GM04504 (cell line): ENCODE results near the gene KPNA3.

ENCODE experiments used
- DNase-seq: peaks from one replicate; pipeline ENCODE4 v3.0.0-alpha.2; 2012; ENCODE audit warnings: low read depth

The KPNA3 gene

DNA sequence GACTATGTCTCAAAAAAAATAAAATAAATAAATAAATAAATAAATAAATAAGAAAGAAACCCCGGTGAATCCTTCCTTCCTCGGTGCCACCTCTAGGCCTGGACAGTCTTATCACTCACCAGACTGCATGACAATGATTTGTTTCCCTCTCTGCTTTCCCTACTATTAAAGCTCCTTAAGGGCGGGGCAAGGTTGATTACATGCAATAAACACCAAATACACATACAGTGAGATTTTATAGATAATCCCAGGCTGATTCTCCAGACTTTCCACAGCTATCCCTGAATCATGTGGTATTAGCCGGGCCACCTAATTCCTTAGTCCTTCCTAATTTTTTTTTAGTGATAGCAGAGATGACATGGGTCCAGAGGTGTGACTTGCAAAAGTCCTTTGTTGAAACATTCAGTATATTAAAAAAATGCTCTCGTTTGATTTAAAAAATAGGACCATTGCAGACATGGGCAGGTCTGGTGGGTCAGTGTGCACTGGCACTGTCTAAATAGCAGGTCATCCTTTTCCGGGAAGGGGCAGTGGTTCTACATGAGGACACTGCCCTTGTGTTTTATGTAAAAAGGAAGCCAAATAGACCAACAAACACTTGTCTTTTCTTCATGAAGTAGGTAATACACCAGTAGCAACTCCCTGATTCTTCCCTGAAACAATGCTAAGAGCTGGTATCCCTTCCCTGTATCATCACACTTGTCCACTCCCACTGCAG is 115.7 kb downstream of the KPNA3 start:
- DNase-seq: no peak

DNA sequence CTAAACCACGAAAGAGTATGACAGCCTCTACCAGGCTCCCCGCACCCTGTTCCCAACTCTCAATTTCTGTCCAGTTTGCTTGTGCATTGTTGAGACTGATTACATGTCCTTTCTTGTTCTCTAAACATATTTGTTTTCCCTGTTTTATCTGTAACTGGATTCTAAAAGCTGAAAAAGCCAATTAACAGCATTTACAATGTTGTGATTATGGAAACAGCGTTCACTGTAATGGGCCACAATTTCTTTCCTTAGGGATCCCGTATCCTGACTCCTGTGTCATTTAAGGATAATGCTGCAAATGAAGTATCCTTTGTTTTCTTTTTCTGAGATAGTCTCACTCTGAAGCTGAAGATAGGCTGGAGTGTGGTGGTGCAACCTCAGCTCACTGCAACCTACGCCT is 121.7 kb downstream of the KPNA3 start:
- no peak for DNase-seq

DNA sequence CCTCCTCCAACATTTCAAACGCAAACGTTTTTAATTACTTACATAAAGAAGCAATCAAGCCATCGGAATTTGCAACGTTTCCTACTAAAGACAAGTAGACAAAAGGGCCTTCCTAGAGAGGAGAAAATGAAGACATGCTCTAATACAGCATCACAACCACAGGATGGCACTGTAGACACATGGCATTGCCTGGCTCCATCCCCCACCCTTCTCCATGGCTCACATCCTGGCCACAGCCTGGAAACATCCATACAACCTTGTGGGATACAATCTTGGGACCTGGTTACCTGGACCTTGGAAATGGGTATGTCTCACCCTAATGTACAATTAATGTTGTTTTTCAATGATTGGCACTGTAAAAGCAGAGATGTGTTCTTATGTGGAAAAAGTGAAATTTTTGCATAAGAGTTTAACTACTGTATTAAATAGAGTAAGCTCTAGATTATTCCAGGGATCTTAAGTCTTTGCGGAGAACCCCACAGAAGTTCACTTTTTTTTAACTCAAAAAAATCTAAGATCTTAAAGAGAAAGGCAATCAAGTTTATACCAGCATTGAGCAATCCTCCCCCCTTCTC is 122.7 kb downstream of the KPNA3 start:
- peak; percentile 43 for DNase-seq

DNA sequence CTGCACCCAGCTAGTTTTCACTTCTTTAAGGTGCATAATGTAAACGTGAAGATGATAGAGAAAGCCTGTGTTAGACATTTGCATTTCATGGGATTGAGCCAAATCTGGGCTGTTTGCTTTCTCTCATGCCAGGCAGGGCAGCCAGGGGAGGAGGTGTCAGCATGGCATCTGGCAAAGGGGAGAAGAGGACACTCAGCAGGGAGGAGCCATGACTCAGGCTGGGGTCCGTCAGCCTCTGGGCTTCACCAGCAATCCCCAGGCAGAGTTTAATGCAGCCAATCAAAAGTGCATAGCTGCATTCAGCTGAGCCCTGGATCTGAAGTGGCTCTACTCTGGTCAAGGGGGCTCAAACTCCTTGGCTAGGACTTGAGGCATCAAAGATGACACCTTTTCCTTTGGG is 124.7 kb downstream of the KPNA3 start:
- no peak for DNase-seq

DNA sequence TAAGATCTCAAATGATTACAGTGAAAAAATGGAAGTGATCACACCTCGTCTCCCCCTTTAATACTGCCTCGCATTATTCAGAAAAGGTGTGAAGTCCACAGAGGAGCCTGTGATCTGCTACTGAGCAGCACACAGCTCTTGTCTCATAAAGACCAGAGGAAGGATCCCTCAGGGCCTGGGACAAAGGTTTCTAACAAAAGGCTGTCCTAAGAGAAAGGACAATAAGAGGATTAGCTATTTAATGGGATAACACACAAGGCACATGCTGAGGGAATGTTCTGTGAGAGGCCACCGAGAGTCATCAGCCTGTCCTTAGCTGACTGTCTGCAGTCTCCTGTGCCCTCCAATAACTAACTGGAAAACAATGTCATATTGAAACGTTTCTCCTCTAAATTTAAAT is 127.9 kb downstream of the KPNA3 start:
- no peak for DNase-seq

DNA sequence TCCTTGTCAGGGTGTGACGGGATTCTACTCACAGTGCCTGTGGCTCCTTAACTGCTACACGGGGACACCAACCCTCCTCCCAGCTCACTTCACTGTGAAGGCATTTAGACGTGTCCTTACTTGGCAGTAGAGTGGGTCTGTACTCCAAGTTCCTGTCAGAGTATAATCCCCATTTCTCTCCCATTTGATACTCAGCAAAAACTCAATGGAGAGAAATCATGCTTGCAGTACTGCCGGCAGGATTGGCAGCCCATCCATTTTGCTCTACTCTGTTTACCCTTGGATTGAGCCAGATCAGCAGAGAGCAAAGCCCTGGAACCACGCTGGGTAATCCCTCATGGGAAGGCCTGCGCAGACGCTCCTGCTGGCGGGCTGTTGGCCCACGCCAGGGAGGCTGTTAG is 135.2 kb downstream of the KPNA3 start:
- DNase-seq: no peak

DNA sequence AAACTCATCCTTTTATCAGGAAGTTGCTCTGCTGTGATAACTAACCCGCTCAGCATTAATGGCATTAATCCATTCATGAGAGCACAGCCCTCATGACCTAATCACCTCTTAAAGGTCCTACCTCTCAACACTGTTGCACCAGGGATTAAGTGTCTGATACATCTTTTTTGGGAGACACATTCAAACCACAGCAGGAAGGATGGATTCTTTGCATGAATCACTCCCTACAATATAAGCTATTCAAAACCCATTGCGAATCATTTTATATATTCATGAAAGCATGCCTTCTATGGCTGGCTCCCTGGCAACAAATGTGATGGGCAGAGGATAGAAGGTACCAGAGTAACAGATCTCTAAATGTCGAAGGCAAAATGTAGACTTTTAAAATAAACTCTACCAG is 136.6 kb downstream of the KPNA3 start:
- DNase-seq: no peak

DNA sequence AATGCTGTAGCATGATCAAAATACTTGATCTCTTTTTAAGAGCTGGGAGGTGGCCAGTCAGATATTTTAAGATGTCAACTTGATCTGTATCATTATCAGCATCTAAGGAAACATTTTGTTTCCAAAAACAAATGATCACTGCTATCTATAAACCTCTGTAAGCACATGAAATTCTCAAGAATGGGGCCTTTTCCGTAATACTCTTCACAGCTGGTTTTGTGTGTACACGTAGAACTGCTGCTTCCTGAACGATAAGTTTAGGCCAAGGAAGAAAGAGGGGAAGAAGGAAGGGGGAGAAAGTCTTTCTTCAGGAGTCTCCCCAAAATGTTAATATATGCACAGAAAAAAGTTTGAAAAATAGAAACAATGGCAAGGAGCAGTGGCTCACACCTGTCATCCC is 138.5 kb downstream of the KPNA3 start:
- no peak for DNase-seq

DNA sequence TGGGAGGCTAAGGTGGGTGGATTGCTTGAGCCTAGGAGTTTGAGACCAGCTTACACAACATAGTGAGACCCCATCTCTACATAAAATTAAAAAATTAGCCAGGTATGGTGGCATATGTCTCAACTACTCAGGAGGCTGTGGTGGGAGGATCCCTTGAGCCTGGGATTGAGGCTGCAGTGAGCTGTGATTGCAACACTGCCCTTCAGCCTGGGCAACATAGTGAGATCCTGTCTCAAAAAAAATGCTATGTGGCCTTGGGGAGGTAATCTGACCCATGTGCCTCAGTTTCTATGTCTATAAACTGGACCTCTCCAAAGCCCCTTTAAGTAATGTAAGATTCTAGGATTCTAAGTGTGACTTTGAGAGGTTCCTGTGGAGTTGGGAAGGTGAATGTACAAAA is 139.0 kb downstream of the KPNA3 start:
- DNase-seq: no peak

DNA sequence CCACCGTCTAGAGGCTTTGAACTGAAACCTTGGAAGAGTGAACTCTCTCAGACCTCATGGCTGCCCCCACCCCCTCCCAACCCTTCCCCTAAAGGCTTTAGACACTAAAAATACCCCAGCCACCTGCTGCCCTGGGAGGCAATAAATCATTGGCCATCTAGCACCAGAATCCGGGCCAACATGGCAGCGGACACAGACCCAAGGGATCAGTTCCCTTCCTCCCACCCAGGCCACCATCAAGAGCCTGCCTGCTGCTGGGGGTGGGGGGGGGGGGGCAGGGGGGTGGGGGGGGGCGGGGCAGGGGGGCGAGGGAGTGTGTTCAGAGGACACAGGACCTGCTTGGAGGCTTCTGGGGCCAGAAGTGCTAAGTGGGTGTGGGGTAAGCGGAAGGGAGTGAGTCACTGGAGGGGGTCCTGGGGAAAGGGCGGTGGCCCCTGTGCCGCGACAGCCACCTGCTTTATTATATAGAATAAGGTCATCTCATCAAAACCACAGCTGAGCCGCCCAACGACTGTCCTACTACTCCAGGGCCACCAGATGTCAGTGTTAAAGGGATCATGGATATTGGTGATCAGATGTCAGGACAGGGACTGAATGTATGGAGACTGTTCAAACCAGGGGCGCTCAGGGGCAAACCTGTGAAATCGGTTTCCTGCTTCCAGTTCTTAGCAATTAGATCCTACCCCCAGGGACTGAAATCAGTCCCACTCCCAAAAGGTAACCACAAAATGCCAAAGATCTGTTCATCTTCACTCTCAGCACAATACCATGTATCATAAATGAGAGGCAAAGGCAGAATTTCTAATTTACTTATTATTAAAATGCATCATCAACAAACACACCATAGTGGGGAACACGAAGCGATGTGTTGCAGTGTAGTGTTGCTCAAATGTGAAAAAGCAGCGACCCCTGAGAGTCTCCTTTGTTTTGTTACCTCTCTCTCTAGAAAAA is 139.9 kb downstream of the KPNA3 start:
- DNase-seq: no peak

DNA sequence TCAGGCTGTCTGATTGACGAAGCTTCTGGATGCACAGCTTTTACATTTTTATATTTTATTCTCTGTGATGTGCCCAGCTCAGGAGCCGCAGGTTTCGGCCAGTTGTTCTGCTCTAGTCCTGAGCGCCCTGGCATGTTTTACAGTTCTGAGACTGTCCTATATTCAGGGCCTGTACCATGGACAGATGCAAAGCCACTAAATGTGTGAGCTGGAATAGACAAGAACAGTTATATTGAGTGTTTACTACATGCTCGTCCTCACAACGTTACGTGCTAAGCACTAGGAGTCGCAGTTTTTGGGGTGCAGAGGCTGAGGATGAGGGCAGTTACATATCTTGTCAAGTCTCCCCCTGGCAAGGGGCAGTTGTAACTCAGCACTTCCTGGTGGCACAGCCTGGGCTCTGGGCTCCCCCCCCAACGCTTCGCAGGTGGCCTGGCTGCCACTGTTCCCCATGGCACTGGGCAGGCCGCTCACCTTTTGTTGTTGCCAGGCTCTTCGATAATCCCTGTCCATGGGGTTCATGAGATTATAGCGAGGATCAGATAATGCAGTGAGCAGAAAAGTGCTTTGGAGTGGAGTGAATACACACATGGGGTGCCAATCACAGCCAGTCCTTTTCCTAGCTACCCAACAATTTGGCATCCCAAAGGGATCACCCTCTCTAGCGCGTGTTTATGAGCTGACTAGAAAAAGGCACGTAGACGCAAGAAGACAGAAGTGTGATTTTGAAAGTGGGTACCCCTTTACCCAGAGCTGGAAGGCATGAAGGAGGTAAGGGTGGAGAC is 140.7 kb downstream of the KPNA3 start:
- DNase-seq: no peak

DNA sequence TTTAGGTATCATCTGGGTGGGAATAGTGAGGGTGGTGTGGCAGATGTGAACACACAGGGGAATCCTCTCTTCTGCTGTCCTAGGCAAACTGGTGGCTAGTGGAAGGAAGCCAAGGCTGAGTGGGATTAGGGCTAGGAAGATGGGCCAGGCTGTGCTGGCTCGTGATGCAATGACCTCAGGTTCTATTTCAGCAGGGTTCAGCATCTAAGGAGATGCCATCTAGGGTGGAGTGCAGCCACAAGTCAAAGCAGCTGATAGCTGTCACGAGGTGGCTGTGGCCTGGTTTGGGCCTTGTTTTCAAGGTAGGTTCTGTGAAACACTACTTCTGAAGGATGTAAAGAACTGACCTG is 142.5 kb downstream of the KPNA3 start:
- no peak for DNase-seq
